ENCODE data around the gene NCS1. TPM values are rescaled to one million over a fixed set of nuclear protein-coding genes. Genes with fewer than 3 reads are reported as not detected.

NCS1 gene
- polyA plus RNA-seq, 3 donors: not detected

DNA sequence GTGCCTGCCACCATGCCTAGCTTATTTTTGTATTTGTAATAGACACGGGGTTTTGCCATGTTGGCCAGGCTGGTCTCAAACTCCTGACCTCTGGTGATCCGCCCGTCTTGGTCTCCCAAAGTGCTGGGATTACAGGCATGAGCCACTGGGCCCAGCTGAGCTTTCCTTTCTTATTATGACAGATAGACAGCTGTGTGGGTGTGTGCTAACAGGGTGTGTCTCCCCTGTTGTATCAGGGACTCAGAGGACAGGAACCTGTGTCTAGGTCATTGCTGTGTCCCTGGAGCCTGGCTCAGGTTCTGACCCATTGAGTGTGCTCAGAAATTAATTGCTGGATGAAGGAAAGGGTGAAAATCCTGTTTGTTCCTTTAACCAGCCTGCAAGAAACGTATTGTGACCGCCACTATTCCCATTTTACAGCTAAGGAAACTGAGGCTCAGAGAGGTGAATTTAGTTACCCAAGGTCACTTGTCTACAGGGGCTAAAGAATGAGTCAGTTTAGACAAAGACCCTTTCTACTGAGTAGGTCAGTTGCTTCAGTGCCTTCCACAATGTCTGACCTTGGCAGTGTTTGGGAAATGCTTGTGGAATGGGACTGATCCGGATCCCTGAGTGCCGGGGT lies 16.8 kb downstream of the NCS1 start:
- no peak overlapping the region for H3K9ac ChIP-seq (ENCODE audit: insufficient read depth, low read length, poor library complexity, severe bottlenecking)
- H3K27ac ChIP-seq (ENCODE audit: low read depth in 1 of 2, low read length in 2 of 2): no peak overlapping the region
- no peaks in the 10 kb centered on the region for H3K9me3 Mint-ChIP-seq
- H3K27me3 Mint-ChIP-seq (ENCODE audit: low read depth in 3 of 3): peaks cover 3 to 7% (median 5%) of the 10 kb centered on the region in 3 donors
- H3K27me3 ChIP-seq (ENCODE audit: control insufficient read depth in 2 of 2, insufficient read depth in 2 of 2, low read length in 2 of 2): no peaks in the 10 kb centered on the region
- H3K4me2 ChIP-seq (replicated peaks; ENCODE audit: extremely low read depth, low read length, poor library complexity, severe bottlenecking): no peak overlapping the region
- intact Hi-C loops (cut with micrococcal nuclease): no loop called here
- DNase-seq: no peak
- TF ChIP-seq, protein P1, sequence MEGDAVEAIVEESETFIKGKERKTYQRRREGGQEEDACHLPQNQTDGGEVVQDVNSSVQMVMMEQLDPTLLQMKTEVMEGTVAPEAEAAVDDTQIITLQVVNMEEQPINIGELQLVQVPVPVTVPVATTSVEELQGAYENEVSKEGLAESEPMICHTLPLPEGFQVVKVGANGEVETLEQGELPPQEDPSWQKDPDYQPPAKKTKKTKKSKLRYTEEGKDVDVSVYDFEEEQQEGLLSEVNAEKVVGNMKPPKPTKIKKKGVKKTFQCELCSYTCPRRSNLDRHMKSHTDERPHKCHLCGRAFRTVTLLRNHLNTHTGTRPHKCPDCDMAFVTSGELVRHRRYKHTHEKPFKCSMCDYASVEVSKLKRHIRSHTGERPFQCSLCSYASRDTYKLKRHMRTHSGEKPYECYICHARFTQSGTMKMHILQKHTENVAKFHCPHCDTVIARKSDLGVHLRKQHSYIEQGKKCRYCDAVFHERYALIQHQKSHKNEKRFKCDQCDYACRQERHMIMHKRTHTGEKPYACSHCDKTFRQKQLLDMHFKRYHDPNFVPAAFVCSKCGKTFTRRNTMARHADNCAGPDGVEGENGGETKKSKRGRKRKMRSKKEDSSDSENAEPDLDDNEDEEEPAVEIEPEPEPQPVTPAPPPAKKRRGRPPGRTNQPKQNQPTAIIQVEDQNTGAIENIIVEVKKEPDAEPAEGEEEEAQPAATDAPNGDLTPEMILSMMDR (IDR thresholded peaks at IDR 0.05): no peak
- 98% methylated on average over 4 of the region's 7 CpGs for WGBS (ENCODE audit: insufficient coverage)
- no peak overlapping the region for H3K27ac Mint-ChIP-seq
- no peak overlapping the region for H3K4me3 ChIP-seq (replicated peaks in 1 of 3; ENCODE audit: low read depth in 2 of 3, low read length in 3 of 3)
- no peaks in the 10 kb centered on the region for H3K9me3 ChIP-seq (replicated peaks in 1 of 2; ENCODE audit: control insufficient read depth in 1 of 2, insufficient read depth in 1 of 2, low read length in 2 of 2)
- H3K4me1 ChIP-seq (ENCODE audit: control insufficient read depth in 1 of 2, insufficient read depth in 2 of 2, low read length in 2 of 2): no peaks in the 10 kb centered on the region
- no peak overlapping the region for H2AFZ ChIP-seq (ENCODE audit: insufficient read depth, low read depth, low read length, poor library complexity, severe bottlenecking)
- H3K79me2 ChIP-seq (ENCODE audit: insufficient read depth, low read length): no peaks in the 10 kb centered on the region
- H3K36me3 Mint-ChIP-seq: no peaks in the 10 kb centered on the region
- no peaks in the 10 kb centered on the region for H3K4me1 Mint-ChIP-seq
- no peak overlapping the region for H3K4me3 Mint-ChIP-seq
- H3K36me3 ChIP-seq (replicated peaks in 1 of 2; ENCODE audit: control insufficient read depth in 1 of 2, insufficient read depth in 2 of 2, low read length in 2 of 2): no peaks in the 10 kb centered on the region
- H4K20me1 ChIP-seq (ENCODE audit: insufficient read depth, low read length): no peaks in the 10 kb centered on the region

DNA sequence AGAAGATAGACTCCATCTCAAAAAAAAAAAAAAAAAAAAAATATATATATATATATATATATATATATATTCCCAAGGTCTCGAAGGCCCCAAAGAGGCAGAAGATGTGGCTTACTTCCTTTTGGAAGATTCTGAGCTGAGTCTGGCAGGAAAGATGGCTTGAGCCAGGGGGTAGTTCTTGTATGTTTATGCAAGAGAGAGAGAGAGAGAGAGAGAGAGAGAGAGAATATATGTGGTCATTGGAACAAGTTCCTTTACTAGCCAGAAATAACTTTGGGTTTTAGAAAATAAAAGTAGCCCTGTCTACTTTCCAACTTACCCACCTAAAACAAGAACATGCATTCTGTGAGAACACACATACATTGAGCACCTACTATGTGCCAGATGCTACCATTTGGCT lies 17.6 kb downstream of the NCS1 start:
- no peak overlapping the region for H2AFZ ChIP-seq (ENCODE audit: insufficient read depth, low read depth, low read length, poor library complexity, severe bottlenecking)
- intact Hi-C loops (cut with micrococcal nuclease): no loop called here
- H3K4me2 ChIP-seq (replicated peaks; ENCODE audit: extremely low read depth, low read length, poor library complexity, severe bottlenecking): no peak overlapping the region
- H4K20me1 ChIP-seq (ENCODE audit: insufficient read depth, low read length): no peaks in the 10 kb centered on the region
- H3K4me3 Mint-ChIP-seq: no peak overlapping the region
- H3K27ac Mint-ChIP-seq: no peak overlapping the region
- no peaks in the 10 kb centered on the region for H3K36me3 Mint-ChIP-seq
- H3K36me3 ChIP-seq (replicated peaks in 1 of 2; ENCODE audit: control insufficient read depth in 1 of 2, insufficient read depth in 2 of 2, low read length in 2 of 2): no peaks in the 10 kb centered on the region
- H3K4me1 Mint-ChIP-seq: no peaks in the 10 kb centered on the region
- no peaks in the 10 kb centered on the region for H3K27me3 ChIP-seq (ENCODE audit: control insufficient read depth in 2 of 2, insufficient read depth in 2 of 2, low read length in 2 of 2)
- no peaks in the 10 kb centered on the region for H3K9me3 Mint-ChIP-seq
- TF ChIP-seq, protein P1 (IDR thresholded peaks at IDR 0.05): no peak
- H3K27me3 Mint-ChIP-seq (ENCODE audit: low read depth in 3 of 3): peaks cover 3 to 9% (median 8%) of the 10 kb centered on the region in 3 donors
- no peak overlapping the region for H3K9ac ChIP-seq (ENCODE audit: insufficient read depth, low read length, poor library complexity, severe bottlenecking)
- no peaks in the 10 kb centered on the region for H3K9me3 ChIP-seq (replicated peaks in 1 of 2; ENCODE audit: control insufficient read depth in 1 of 2, insufficient read depth in 1 of 2, low read length in 2 of 2)
- DNase-seq: no peak
- no CpG with 5 or more reads among the region's 1 CpG for WGBS (ENCODE audit: insufficient coverage)
- H3K4me3 ChIP-seq (replicated peaks in 1 of 3; ENCODE audit: low read depth in 2 of 3, low read length in 3 of 3): no peak overlapping the region
- no peak overlapping the region for H3K27ac ChIP-seq (ENCODE audit: low read depth in 1 of 2, low read length in 2 of 2)
- H3K4me1 ChIP-seq (ENCODE audit: control insufficient read depth in 1 of 2, insufficient read depth in 2 of 2, low read length in 2 of 2): no peaks in the 10 kb centered on the region
- H3K79me2 ChIP-seq (ENCODE audit: insufficient read depth, low read length): no peaks in the 10 kb centered on the region
